ENCODE results near the gene BEST4.

- no peak for TF ChIP-seq CTCF (IDR thresholded peaks at IDR 0.05; ENCODE audit: insufficient read depth, low read length, poor library complexity, severe bottlenecking)
- no peak for TF ChIP-seq EZH2phosphoT487 (conservative IDR thresholded peaks at IDR 0.05; ENCODE audit: low read length)
Observed at GRCh38 chr1:44822981-44823451, 35.0 kb upstream of the BEST4 start.

Measured in SU-DHL-6 (cell line).